ENCODE results near the gene PTX4.

PTX4 gene

DNA sequence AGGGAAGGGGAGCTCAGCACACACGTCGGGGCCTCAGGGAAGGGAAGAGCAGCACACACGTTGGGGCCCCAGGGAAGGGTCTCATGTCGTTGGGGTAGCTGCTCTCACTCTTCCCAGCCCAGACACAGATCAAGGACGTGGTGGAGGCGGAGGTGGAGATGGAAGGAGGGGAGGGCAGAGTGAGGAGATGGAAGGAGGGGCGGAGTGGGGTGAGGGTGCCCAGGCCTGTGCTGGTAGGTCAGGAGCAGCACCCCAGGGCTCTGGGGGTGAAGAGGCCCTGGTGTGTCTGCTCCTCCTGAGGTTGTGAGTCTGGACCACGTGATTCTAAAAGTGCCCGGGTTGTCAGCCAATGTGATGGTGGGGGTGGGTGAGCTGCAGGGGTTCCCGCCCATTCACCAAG is 28.8 kb downstream of the PTX4 start:
- no peak for DNase-seq (ENCODE audit: low spot score)

- peak; percentile 77 for DNase-seq (ENCODE audit: low spot score)
Observed at GRCh38 chr16:1458977-1459341, 29.8 kb downstream of the PTX4 start.

- no peak for DNase-seq (ENCODE audit: low spot score)
Observed at GRCh38 chr16:1458336-1458976, 30.3 kb downstream of the PTX4 start.

DNA sequence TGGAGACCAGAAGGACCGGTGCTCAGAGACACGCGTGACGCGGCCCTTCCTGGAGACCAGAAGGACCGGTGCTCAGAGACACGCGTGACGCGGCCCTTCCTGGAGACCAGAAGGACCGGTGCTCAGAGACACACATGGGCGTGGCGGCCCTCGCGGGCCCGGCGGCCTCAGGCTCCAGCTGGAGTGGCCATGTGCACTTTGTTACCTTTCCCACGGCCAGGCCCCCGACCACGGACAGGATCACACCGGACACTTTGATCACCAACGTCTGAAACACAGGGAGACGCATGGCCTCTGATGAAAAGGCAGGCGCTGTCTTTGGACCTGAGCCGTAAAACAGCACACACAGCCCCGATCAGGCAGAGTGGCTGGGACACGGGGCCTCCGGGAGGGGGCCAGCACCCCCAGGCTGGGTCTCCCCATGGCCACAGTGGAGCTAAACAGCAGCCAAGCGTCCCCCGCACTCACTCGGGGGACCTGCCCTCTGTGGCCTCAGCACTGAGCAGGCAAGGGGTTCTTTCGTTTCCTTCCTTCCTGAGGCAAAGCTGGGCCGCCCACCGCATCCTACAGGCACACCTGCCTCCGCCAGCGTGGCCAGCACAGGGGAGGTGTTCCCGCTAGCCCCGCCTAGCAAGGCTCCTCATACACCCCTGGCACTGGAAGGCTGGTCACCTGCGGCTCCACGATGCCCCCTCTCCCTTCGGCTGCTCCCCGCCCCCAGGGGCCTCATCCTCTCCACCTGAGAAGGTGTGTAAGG is 31.1 kb downstream of the PTX4 start:
- no peak for DNase-seq (ENCODE audit: low spot score)

- DNase-seq (ENCODE audit: low spot score), result no peak
Observed at GRCh38 chr16:1456951-1457350, 31.8 kb downstream of the PTX4 start.

GRCh38 chr16:1455190-1456171 is 33.3 kb downstream of the PTX4 start:
- DNase-seq (ENCODE audit: low spot score), result no peak

DNA sequence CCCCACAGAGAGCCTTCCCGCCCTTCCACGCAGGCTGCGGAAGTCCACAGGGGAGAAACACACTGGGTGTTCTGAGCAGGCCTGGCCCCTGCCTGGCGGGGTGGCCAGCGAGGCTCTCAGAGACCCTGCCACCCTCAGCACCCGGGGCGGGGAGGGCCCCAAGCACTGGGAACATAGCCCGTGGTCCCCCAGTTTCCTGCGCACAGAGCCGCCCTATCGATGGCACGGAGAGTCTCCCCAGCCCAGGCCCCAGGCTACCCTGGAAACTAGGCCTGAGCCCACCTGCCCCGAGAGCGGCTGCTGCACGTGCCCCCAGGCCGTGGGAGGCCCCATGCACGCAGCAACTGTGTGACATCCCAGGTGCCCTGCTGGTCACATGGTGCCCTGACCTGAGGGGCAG is 34.2 kb downstream of the PTX4 start:
- no peak for DNase-seq (ENCODE audit: low spot score)

DNA sequence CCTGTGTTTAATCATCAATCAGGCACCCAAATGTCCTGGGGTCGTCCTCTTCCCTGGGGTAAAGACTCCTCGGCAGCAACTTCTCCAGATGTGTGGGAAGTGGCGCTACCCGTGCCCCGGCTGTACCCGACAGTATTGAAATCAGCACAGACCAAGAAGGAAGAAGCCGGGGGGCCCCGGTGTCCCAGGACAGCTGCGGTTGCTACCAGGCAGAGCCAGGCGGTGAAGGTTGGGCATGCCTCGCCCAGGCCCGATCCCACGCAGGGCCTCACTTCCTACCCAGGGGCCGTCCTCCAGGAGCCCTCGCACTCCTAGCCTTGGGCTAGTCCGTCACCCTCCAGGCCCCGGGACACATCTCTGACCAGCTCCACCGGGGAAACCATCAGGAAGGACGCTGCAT is 35.4 kb downstream of the PTX4 start:
- no peak for DNase-seq (ENCODE audit: low spot score)

DNA sequence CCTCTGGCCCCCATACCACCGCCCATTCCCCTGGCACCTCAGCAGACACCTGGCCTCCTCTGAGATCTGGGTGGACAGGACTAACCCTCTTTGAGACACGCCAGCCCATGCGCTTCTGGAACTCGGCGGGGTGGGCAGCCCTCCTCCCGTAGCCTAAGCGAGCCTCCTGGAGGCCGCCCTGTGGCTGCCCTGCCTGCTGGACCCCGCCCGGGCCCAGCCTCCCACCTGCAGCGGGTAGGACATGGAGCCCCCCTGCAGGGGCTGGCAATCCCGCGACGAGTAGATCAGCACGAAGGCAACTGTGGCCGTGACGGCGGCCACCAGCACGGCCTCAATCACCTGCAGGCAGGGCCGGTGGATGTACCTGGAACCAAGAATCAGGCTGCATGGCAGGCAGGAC is 36.2 kb downstream of the PTX4 start:
- no peak for DNase-seq (ENCODE audit: low spot score)

GRCh38 chr16:1451702-1452392 is 36.9 kb downstream of the PTX4 start:
- DNase-seq (ENCODE audit: low spot score), result no peak

DNA sequence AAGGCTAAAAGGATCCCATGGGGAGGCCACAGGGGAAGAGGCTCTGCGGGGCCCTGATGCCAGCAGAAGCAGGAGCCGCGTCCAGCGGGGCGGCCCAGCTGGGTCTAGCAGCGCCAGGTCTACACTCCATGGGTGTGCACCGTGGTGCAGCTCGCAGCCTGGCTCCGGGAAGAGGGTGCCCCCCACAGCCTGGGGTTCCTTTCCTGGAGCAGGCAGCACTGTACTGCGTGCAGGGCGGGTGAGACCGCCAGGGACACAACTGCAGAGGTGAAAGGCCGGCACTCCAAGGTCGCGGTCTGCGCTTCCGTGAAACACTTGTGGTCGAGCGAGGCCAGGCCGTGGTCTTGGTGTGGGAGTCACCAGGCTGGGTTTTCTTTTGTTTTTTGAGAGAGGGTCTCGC is 37.9 kb downstream of the PTX4 start:
- DNase-seq (ENCODE audit: low spot score), result no peak

- DNase-seq (ENCODE audit: low spot score), result no peak
Observed at GRCh38 chr16:1450218-1450617, 38.5 kb downstream of the PTX4 start.

DNA sequence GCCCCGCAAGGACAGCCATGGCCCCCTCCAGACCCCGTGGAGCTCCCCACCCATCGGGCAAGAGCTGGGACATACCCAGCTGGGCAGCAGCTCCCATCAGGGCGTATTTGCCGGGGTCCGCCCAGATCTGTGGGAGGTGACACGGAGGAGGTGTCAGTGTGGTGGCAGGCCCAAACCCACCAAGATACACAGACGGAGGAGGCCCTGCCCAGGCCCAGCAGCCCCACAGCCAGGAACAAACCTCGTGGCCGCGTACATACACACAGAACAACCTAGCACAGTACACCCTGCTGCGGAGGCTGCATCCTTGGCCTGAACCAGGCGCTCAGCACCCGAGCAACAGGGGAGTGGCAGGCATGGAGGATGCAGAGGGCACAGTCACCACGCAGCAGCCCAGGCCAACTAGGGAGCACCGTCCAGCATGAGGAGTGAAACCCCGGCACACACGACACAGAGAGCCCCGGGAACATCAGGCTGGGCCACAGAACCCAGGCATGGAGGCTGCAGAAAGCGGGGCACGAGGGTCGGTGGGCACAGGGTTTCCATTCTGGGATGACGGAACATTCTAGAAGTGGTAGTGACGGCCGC is 39.4 kb downstream of the PTX4 start:
- DNase-seq (ENCODE audit: low spot score), result no peak

DNA sequence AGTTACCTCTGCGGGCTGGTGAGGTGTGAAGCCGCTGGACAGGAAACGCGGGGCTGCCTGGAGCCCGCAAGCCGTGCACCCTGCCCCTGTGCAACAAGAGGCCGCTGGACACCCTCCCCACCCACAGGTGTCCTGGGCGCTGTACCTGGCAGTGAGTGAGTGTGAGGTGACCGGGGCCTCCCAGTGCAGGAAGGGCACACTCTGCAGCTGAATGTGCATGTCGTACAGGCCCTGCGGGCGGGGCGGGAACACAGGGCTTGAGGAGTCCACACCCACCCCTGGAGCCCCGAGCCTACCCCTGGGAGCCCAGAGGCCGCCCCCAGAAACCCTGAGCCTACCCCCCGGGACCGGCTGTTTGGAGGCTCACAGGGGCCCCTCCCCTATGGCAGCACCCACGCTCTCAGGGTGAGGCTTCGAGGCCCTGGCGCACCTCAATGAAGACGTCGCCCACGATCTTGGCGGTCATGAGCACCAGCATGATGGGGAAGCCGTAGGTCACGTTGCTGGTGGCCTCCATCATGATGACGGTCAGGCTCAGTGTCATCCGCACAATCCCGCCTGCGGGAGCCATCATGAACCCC is 40.1 kb downstream of the PTX4 start:
- DNase-seq (ENCODE audit: low spot score), result no peak

- DNase-seq (ENCODE audit: low spot score), result no peak
Observed at GRCh38 chr16:1447965-1448364, 40.8 kb downstream of the PTX4 start.

GRCh38 chr16:1446296-1447080 is 42.3 kb downstream of the PTX4 start:
- DNase-seq (ENCODE audit: low spot score), result no peak

- DNase-seq (ENCODE audit: low spot score), result no peak
Observed at GRCh38 chr16:1445518-1446203, 43.1 kb downstream of the PTX4 start.

DNA sequence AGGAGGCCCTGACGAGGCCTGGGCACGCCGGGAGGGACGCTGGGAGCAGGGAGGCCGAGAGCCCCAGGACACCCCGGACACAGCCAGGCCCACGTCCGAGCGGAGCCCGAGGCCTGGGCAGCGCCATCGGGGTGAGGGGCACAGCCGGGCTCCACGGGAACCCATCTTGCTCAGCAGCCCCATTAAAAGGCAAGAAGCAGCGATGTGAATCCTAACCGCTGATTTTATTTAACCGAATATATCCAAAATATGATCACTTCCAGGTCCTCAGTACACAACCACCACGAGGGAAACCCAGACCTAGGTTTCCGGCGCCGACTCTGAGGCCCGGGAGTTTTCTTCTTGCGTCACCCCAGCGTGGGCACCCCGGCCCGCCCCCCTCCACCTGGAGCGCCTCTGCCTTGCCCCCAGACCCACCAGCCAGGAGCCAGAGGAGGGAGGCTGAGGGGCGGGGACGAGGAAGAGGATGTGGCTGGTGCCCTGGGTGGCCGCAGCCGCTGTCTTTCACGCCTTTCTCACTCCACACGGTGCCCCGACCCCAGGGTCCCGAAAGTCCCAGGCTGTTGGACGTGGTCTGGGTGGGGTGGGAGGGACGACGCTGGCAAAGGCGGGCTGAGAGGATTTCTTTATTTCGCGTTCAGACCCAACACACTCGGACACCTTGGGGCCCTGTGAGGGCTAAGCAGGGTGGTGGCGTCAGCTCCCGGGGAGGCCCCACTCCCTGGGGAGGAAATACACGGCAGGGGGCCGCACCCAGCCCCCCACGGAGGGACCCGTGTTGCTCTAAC is 43.8 kb downstream of the PTX4 start:
- DNase-seq (ENCODE audit: low spot score), result no peak

Data from germinal center (tissue), 1 donor.